Activated CD4-positive, alpha-beta T cell treated with anti-CD3 and anti-CD28 coated beads, Interleukin-2, Interleukin-6, amounts not matched to agents 100 ng/mL and 50 ng/mL, durations not matched to agents 16 hours and 8 hours (primary cell): ENCODE results near the gene ADAMTS12.

Source experiments
- DNase-seq: peaks from one replicate; pipeline ENCODE4 v3.0.0-alpha.2; 2020

The ADAMTS12 gene

GRCh38 chr5:33696411-33696810 lies 195.4 kb downstream of the ADAMTS12 start:
- DNase-seq = no peak

- no peak for DNase-seq
These were observed 198.8 kb downstream of the ADAMTS12 start for GRCh38 chr5:33692980-33693379.

- no peak for DNase-seq
These were observed 199.9 kb downstream of the ADAMTS12 start for GRCh38 chr5:33691856-33692255.

GRCh38 chr5:33690374-33691135 lies 201.2 kb downstream of the ADAMTS12 start:
- no peak for DNase-seq

GRCh38 chr5:33688526-33688925 lies 203.3 kb downstream of the ADAMTS12 start:
- DNase-seq = no peak

GRCh38 chr5:33688066-33688465 lies 203.7 kb downstream of the ADAMTS12 start:
- no peak for DNase-seq

- no peak for DNase-seq
These were observed 205.7 kb downstream of the ADAMTS12 start for GRCh38 chr5:33685873-33686755.

- no peak for DNase-seq
These were observed 207.2 kb downstream of the ADAMTS12 start for GRCh38 chr5:33684496-33685159.

- no peak for DNase-seq
These were observed 212.0 kb downstream of the ADAMTS12 start for GRCh38 chr5:33679791-33680190.

- no peak for DNase-seq
These were observed 215.8 kb downstream of the ADAMTS12 start for GRCh38 chr5:33675958-33676464.

GRCh38 chr5:33671700-33672291 lies 220.0 kb downstream of the ADAMTS12 start:
- no peak for DNase-seq

- no peak for DNase-seq
These were observed 228.9 kb downstream of the ADAMTS12 start for GRCh38 chr5:33662722-33663427.

GRCh38 chr5:33659526-33660169 lies 232.1 kb downstream of the ADAMTS12 start:
- no peak for DNase-seq

- no peak for DNase-seq
These were observed 233.9 kb downstream of the ADAMTS12 start for GRCh38 chr5:33657804-33658440.

- DNase-seq = no peak
These were observed 234.6 kb downstream of the ADAMTS12 start for GRCh38 chr5:33657176-33657575.

GRCh38 chr5:33650911-33651310 lies 240.9 kb downstream of the ADAMTS12 start:
- DNase-seq = no peak

GRCh38 chr5:33649549-33650482 lies 242.0 kb downstream of the ADAMTS12 start:
- DNase-seq = no peak

- peak; percentile 4 for DNase-seq
These were observed 249.9 kb downstream of the ADAMTS12 start for GRCh38 chr5:33641744-33642505.

- DNase-seq = no peak
These were observed 252.3 kb downstream of the ADAMTS12 start for GRCh38 chr5:33639474-33639873.
